Measurements from ENCODE around the gene SERPINB5.

The SERPINB5 gene

DNA sequence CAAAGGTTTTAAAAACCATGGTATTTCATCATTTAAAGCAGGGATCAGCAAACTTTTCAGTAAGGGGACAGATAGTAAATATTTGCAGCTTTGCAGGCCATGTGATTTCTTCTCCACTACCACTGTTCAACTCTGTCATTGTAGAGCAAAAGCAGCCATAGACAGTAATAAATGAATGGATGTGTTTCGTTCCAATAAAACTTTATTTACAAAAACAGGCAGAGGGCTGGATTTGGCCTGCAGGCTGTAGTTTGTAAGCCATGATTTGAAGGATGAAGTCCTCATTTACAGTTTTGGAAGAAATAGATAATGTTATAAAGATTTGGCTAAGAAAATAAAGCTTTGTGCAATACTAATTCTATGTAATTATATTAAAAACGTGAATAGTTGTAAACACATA is 67.3 kb downstream of the SERPINB5 start:
- no peaks in the 10 kb centered on the region for H3K4me1 ChIP-seq
- no peak overlapping the region for H3K9ac ChIP-seq
- H3K27me3 ChIP-seq, result no peaks in the 10 kb centered on the region
- no peak overlapping the region for H3K4me3 ChIP-seq
- no peaks in the 10 kb centered on the region for H3K36me3 ChIP-seq
- TF ChIP-seq Cebpa-rat (IDR thresholded peaks at IDR 0.05), result no peak
- H3K4me2 ChIP-seq, result no peak overlapping the region
- no peak overlapping the region for H3K27ac ChIP-seq
- no peaks in the 10 kb centered on the region for H4K20me1 ChIP-seq
- H3K9me3 ChIP-seq, result no peaks in the 10 kb centered on the region

DNA sequence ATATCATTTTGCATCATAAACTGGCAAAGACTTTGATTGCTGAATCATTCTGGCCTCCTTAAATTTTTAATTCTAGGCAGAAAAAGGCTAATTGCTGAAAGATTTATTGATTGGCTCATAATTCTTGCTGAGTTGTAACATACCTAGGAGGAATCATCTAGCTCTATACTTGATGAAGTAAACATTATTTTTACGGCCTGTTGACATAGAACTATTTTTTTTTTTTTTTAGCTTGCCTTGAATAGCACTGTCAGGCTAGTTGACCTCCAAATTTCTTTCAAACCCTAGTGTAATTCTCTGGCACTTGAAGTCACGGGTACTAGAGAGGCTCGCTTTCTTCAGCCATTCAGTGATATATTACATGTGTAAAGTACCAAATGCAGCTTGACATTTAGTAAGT is 68.2 kb downstream of the SERPINB5 start:
- Histone ChIP-seq H3K27me3 (no peaks in the 10 kb centered on the region), H3K36me3 (no peaks in the 10 kb centered on the region), H3K27ac (no peak overlapping the region), H3K9ac (no peak overlapping the region), H3K9me3 (no peaks in the 10 kb centered on the region), H4K20me1 (no peaks in the 10 kb centered on the region), H3K4me3 (no peak overlapping the region), H3K4me1 (no peaks in the 10 kb centered on the region), H3K4me2 (no peak overlapping the region)
- no peak for TF ChIP-seq Cebpa-rat (IDR thresholded peaks at IDR 0.05)

GRCh38 chr18:63550068-63550467 is 73.3 kb downstream of the SERPINB5 start:
- Histone ChIP-seq H3K27ac (no peak overlapping the region), H3K4me1 (peaks cover 35% of the 10 kb centered on the region), H3K9me3 (peaks cover 8% of the 10 kb centered on the region; the same call in 1 of the 2 replicates), H3K27me3 (no peaks in the 10 kb centered on the region), H3K4me2 (no peak overlapping the region), H3K36me3 (no peaks in the 10 kb centered on the region), H3K4me3 (no peak overlapping the region), H4K20me1 (no peaks in the 10 kb centered on the region), H3K9ac (no peak overlapping the region)
- no peak for TF ChIP-seq Cebpa-rat (IDR thresholded peaks at IDR 0.05)

DNA sequence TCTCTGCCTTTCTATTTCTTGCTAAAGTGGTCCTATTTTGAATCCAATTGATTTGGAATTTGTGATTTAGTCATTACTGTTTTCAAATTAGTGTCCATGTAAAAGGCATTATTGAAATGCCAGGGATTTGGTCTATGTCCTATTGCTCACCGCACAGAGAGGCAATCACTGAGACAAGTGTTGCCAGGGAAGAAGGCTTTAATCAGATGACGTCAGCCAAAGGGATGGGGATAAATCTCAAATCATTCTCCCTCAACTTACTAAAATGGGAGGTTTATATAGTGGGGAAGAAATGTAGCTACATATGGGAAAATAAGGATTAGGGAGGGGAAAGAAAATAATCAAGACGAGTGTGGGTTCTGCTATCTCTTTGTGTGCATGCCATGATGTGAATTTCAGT is 75.0 kb downstream of the SERPINB5 start:
- Histone ChIP-seq H3K4me3 (no peak overlapping the region), H3K27ac (peak overlapping the region; percentile 76), H3K9me3 (peaks cover 16% of the 10 kb centered on the region), H4K20me1 (no peaks in the 10 kb centered on the region), H3K4me2 (peak overlapping the region; percentile 22; the same call in 1 of the 2 replicates), H3K36me3 (no peaks in the 10 kb centered on the region), H3K9ac (no peak overlapping the region), H3K4me1 (peaks cover 38% of the 10 kb centered on the region), H3K27me3 (no peaks in the 10 kb centered on the region)
- TF ChIP-seq Cebpa-rat (IDR thresholded peaks at IDR 0.05), result no peak

GRCh38 chr18:63552581-63552980 is 75.8 kb downstream of the SERPINB5 start:
- no peaks in the 10 kb centered on the region for H3K36me3 ChIP-seq
- peak overlapping the region; percentile 76 for H3K27ac ChIP-seq
- H4K20me1 ChIP-seq, result no peaks in the 10 kb centered on the region
- peak overlapping the region; percentile 64 for H3K4me2 ChIP-seq
- peaks cover 38% of the 10 kb centered on the region for H3K4me1 ChIP-seq
- no peak for TF ChIP-seq Cebpa-rat (IDR thresholded peaks at IDR 0.05)
- H3K4me3 ChIP-seq, result no peak overlapping the region
- no peaks in the 10 kb centered on the region for H3K27me3 ChIP-seq
- H3K9me3 ChIP-seq, result peaks cover 16% of the 10 kb centered on the region
- peak overlapping the region; percentile 7; the same call in 1 of the 2 replicates for H3K9ac ChIP-seq

GRCh38 chr18:63553081-63553480 is 76.3 kb downstream of the SERPINB5 start:
- no peak for TF ChIP-seq Cebpa-rat (IDR thresholded peaks at IDR 0.05)
- H3K27me3 ChIP-seq, result no peaks in the 10 kb centered on the region
- peak overlapping the region; percentile 7; the same call in 1 of the 2 replicates for H3K9ac ChIP-seq
- H3K4me1 ChIP-seq, result peaks cover 38% of the 10 kb centered on the region
- no peak overlapping the region for H3K4me3 ChIP-seq
- peak overlapping the region; percentile 64 for H3K4me2 ChIP-seq
- H4K20me1 ChIP-seq, result no peaks in the 10 kb centered on the region
- H3K36me3 ChIP-seq, result no peaks in the 10 kb centered on the region
- H3K27ac ChIP-seq, result peak overlapping the region; percentile 76
- peaks cover 16% of the 10 kb centered on the region for H3K9me3 ChIP-seq
